GM18868 (cell line): ENCODE measurements around the gene MBTPS1.

Experiments
- ATAC-seq: cut with Tn5 transposase; IDR thresholded peaks from one replicate; pipeline ENCODE4 v1.9.1; 2021; ENCODE audit warnings: mild to moderate bottlenecking, moderate library complexity; ENCODE audit not compliant: unreplicated experiment

MBTPS1 gene

DNA sequence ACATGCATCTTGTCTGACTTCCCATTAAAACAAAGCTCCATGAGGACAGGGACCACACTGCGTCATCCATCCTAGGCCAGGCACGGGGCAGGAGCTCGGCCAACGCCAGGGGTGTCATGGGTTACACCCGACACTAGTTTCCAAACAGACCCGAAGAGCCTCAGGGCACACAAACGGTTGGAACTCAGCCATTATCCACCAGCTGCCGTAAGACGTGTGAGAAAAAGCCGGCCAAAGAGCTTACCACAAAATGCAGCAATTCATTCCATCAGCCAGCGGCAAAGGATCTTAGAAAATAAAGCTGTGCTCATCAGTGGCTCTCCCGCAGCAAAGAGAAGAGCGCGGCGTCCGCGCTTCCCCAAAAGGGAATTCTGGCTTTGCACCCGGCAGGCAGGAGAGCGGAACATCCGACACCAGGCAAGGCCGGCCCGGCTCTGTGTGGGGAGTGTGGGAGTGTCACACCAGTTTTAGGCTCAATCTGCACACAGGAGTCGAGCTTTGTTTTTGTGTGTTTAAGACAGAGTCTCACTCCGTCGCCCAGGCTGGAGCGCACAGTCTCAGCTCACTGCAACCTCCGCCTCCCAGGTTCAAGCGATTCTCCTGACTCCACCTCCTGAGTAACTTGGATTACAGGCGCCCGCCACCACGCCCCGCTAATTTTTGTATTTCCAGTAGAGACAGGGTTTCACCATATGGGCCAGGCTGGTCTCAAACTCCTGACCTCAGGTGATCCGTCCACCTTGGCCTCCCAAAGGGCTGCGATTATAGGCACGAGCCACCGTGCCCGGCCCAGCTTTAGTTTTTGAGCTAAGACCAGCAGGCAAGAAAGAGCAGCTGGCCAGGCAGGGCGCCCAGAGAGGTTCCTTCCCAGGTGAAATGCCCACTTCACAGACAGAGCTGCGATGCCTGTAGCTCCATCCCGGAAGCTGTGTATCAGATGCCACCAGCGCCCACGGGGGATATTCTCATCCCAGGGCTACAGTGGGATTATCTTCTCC, 75.6 kb downstream of the MBTPS1 start:
- no peak for ATAC-seq

DNA sequence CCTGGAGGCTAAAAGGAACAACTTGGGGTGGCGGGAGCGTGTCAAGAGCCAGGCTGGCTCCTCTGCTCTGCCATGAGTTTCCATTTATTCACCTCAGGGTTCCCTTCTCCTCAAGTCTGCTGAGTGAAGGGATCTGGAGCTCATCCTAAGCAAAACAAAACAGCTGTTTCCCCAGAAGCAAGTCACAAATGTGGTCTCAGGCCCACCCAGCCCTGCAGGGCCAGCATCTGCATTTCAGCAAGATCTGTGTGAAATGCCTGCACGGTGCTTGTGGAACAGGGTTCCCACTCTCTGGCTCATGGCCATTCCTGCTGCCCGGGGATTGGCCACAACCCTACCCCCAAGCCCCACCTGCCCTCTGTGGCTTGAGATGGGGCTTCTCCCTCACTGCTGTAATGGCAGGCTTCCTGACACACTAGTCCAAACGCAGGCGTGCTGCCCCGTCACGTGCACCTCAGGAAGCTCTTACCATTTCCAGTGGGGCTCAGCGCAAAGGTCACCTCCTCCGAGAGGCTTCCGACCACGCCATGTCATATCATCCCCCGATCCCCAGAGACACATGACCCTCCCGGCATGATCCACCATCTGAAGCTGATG, 76.4 kb downstream of the MBTPS1 start:
- no peak for ATAC-seq

DNA sequence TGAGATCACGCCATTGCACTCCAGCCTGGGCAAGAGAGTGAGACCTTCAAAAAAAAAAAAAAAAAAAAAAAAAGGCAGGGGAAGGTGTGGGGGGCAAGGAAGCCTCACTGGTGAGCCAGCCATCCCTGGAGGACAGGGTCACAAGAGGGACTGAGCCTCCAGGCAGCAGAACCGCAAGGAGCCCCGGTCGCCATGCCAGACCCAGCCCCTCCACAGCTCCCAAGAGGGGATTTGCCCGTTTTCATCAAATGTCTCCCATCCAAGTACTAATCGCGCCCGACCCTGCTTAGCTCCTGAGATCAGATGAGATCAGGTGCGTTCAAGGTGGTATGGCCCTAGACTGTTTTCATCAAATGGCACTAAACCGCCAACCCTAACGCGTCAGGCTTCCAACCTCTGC, 77.0 kb downstream of the MBTPS1 start:
- no peak for ATAC-seq

DNA sequence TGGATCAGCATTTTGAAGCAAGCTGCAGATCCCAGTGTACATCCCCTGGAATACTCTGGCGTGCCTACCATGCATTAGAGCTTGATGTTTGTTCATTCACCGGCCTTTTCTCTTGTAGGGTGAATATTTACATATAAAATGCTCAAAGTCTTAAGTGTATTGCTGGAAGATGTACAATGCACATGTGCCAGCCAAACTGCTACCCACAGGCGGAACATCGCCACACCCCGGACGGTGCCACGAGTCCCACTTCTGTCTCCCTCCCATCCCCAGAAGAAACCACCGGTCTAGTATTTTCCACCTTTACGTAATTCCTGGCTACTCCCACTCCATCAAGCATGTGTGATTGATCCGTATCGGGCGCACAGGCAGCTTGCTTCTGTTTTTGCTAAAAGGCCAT, 78.3 kb downstream of the MBTPS1 start:
- no peak for ATAC-seq

DNA sequence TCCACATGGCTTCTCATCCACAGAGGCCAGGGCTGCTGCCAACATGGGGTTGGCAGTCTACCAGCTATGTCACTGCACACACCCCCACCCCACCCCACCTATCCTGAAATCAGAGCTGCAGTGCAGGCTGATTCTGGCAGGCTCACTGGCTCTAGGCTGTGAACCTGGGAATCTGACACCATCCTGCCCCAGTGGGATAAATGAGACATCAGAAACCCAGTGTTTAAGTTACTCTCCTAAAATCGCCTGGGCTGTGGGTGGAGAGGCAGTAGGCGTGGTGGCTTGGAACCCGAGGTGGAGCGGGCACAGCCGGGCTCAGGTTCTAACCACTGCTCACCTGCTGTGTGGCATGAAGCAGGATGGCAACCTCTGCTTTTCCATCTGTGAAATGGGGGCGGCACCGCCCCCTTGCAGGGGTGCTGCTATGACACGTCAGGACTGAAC, 79.7 kb downstream of the MBTPS1 start:
- ATAC-seq = no peak

DNA sequence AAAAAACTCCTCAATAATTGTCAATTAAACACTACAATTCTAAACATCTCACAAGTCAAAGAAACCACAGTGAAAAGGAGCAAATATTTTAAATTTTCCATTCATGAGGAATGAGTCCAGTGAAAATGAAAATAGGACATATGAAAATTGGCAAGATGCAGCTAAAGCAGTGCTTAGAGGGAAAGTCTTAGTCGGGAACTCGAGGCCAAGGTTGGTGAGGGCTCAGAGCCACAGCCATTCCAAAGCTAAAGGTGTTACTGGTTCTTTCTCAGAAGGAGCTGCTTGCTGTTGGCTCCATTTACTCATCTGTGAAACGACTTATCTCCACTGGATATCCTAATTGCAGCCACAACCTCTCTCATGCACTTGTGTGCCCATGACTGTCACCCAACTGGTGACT, 80.6 kb downstream of the MBTPS1 start:
- ATAC-seq = no peak

DNA sequence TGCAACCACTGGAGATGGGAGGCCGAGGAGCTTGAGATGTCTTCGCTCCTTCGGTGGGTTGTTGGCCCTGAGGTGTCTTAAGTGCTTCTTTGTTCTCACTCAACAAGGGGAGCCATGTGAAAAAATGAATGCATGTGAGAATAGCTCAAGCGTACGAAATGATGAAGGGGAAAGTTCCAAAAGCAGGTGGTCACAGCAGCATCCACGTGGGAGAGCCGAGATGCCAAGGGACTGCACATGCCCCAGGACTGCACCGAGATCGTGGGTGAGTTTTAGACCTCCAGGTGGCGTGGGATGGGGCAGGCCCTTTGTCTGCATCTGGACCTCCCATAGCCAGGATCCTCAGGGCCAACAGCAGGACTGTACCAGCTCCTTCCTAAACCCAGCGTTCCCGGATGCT, 82.2 kb downstream of the MBTPS1 start:
- ATAC-seq = no peak

DNA sequence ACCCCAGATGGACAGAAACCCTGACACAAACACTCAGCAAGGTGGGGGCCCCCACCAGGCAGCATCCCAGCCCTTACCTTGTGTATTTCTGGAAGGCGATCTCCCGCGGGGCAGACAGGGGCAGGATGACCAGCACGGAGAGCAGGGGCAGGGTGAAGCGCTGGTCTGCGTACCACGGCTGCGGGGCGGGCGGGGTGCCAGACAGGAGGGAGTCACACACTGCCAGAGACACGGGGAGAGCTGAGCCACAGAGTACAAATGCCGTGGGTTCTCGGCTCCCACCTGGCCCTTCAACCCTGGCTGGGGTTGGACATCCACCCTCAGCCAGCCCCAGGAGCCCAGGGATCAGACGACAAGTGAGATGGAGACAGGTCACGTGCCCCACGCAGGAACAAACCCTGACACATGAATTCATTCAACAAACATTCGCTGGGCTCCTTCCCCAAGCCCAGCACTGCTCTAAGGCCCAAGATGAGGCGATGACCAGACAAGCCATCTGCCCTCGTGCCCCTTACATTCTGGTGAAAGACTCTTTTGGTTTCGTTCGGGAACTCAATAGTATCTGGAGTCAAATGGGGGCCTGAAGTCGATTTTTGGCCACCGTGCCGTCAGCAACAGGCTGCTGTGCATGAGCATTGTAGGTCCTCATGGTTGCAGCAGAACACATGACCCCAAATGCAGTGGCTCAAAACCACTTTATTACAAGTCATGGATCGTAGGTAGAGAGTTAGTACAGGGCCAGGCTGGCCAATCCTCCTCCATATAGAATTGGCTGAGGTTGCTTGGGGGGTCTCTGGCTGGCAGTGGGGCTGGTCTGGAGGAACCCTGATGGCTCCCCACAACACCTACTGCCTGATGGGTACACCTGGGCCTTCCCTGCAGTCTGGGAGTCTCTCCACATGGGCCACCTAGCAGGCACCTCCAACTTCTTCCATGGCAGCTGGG, 83.2 kb downstream of the MBTPS1 start:
- no peak for ATAC-seq

DNA sequence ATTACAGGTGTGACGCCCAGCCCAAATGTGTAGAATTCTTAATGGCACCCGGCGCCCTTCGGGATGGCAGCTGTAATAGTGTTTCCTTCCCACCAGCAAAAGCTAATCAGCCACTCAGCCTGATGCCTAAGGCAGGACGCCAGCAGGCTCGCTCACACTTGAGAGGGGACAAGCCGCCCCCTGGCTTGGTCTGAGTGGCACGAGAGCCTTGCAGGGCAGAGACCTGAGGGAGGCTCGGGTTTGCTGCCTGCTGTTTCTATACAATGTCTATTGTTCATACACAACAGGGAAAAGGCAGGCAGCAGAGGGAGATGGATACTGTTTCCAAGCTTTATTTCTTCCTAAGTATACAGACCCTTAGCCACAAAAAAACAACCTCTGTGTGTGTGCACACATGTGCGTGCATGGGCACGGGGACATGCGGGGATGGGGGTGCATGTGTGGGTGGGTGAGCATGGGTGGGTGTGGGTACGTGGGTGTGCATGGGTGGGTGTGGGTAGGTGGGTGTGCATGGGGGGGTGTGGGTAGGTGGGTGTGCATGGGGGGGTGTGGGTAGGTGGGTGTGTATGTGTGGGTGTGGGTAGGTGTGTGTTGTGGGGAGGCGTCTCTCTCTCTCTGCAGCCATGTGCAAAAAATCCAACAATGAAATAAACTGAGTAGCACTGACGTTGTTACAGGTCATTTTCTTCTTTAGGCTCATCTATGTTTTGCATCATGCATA, 84.1 kb downstream of the MBTPS1 start:
- ATAC-seq = no peak

DNA sequence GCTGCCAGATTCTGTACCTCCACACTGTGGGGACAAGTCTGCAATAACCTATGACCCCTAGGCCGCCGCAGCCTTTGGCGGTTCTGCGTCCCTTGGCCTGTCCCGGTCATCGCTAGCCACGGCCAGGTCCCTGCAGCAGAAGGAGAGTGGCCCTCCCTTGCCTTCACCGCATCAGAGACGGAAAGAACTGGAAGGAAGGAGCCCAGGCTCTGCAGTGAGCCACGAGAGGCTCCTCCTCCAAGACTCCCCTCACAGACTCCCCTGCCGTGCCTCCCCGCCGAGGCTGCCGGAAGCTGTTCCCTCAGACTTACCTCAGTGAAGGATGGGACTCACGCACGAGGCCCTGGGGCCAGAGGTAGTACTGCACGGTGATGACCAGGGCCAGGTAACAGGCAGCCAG, 85.2 kb downstream of the MBTPS1 start:
- no peak for ATAC-seq

DNA sequence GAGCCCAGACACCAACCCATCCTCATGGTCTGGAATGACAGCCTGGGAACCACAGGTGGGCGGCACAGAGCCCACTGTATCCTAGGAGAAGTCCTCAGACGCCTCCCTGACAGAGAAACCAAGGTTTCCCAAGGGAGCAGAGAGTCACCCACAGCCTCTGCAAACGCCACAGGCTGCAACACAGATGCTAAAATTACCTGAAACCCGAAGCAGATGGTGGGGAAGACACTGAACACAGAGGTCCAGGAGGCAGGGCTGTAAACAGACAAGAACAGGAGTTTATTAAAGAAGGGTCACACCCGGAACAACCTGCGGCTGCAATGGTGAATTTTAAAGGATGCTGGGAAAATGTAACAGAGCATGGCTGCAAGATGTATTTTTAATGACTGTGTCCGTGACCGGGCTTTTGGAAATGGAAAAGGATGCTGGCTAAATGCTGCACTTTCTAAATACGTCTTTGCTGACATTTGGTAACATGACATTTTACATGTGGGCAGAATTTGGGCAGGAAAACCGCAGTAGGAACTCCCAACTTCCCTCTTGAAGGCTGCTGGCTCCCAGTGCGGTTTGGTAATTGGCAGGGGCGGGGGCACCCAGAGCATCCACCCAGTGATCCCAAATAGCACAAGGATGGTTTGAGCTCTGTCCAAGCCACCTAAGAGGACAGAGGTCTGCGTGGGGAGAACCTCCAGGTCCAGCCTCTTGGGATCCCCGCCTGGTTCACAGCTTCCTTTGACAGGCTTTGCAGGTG, 87.3 kb downstream of the MBTPS1 start:
- no peak for ATAC-seq

DNA sequence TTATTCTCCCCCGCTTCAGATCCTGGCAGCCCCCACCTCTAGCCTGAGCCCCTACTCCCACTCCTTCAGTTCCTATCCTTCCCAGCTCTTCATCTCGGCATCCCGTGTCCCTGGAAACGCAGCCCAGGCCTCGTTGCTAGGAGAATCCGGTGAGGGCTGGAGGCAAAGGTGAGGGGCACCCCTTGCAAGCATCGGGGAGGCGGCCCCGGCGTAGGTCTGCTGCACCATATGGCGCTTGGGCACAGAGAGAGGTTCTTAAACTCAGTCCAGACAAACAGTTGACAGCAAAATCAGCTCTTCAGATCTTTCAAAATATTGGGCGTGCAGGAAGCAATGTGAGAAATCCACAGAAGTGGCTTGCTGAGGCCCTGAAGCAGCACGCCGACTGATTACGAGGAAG, 89.1 kb downstream of the MBTPS1 start:
- ATAC-seq = no peak

DNA sequence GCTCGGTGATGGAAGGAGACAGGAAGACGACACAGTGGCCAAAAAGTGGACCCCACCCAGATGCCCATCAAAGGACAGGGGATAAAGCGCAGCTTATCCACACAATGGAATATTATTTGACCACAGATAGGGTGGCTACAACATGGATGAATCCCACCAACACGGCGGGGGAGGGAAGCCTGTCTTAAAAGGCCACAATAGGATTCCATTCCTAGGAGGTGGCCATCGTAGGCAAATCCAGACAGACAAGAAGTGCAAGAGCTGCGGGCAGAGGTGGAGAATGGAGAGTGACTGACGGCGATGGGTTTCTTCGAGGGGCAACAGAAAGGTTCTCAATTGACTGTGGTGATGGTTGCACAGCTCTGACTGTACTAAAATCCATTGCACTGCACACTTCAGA, 90.1 kb downstream of the MBTPS1 start:
- no peak for ATAC-seq

DNA sequence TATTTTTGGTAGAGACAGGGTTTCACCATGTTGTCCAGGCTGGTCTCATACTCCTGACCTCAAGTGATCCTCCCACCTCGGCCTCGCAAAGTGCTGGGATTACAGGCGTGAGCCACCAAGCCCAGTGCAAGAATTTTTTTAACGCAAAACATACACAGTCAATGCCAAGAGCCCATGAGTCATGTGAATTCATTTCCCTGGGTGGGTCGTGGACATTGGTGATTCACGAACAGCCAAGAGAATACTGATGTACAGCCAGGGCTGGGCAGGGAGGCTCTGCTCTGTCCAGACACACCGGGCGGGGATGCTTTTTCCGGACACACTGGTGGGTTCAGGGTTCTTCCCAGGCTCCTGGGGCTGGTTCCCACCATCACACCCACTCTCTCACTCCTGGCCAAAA, 91.9 kb downstream of the MBTPS1 start:
- no peak for ATAC-seq

DNA sequence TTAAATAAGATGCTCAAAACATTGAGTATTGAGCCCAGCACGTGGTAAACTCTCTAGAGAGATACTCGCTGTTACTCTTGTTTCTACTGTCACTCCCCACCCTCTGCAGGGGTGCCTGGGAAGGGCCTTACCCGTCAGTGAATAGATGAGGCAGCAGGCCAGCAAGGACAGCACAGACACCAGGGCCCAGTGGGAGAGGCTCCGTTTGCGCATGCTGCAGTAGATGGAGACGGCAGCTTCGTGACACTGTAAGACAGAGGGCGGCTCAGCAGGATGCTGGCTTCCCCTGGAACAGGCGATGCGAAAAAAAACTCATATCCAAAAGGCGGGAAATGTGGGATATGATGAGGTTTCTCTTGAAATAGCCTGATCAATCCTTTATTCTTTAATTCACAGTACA, 94.1 kb downstream of the MBTPS1 start:
- ATAC-seq = no peak

DNA sequence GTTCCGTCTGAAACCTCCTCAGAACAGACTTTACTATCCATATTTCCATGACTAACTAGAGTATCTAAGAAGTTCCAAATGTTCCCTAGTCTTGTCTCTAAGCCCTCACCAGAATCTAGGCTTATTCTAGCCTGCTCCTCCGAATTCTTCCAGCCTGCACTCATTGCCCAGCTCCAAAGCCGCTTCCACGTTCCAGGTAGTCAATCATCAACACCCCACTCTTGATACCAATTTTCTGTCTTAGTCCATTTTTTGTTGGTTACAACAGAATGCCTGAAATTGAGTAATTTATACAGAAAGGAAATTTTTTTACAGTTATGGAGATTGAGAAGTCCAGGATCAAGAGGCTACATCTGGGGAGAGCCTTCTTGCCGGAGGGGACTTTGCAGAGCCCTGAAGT, 95.3 kb downstream of the MBTPS1 start:
- ATAC-seq = no peak

DNA sequence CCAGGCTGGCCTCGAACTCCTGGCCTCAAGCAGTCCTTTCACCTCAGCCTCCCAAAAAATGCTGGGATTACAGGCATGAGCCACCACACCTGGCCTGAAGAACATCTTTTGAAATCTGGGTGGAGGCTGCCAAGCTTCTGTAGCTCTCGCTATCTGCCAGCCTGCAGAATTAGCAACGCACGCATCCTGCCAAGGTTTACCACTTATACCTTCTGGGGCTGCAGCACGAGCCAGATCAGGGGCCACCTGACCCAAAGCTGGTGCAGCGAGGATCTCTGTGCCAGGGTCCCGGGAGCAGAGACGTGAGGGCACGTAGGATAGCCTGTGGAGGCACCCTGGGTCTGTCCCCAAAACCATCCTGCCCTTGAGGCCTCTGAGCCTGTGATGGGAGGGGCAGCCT, 96.4 kb downstream of the MBTPS1 start:
- no peak for ATAC-seq

DNA sequence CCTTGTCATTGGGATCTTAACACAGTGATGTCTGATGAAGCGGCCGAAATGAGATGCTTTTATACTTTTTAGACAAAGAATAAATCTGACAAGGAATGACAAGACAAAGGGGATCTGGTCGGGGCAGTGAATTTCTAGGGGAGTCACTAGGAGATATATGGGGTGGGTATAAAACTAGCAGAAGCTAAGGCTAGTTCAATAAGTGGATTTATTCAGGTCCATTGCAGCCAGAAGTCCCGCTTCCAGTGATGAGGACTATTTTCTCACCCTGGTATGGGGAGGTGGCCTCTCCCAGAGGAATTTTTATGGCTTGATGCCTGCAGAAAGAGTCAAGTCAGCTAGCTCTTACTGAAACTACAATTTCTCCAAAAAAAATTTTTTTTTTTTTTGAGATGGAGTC, 98.0 kb downstream of the MBTPS1 start:
- ATAC-seq = no peak

DNA sequence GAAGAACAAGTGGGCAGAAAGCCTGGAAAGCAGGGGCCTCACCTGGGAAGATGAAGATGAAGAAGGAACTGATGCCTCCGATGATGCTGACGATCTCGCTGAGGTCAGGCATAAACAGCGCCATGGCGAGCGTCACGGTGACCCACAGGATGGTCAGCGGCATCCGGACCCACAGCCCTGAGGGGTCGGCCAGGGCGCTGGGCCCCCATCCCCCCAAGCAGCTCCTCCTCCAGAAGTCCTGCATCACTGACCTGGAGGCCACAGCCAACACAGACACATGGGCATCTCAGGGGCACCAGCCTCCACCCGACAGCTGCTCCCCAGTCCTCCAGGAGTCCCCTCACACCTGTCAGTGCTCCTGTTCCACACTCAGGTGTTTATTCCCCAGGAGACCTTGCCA, 100.3 kb downstream of the MBTPS1 start:
- no peak for ATAC-seq

DNA sequence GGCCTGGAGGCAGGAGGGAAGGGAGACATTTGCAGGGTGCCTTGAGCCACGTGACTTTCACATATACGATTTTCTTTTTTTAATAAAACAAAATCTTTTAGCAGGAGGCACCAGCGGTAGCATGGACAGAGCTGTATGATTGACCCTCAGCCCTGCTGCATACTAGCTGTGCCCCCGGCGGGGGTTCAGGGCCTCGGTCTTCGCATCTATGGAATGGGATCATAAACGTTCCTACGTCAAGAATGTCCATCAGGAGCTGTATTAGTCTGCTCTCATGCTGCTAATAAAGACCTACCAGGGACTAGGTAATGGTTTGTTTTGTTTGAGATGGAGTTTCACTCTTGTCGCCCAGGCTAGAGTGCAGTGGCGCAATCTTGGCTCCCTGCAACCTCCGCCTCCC, 101.3 kb downstream of the MBTPS1 start:
- ATAC-seq = no peak
